Measurements from ENCODE around the gene PYM1.
"Not testable (repeated sequence)": the region's sequence is repeated elsewhere in the genome, so short reads cannot be mapped to it uniquely, and the experiment has no call there.

PYM1 gene

DNA sequence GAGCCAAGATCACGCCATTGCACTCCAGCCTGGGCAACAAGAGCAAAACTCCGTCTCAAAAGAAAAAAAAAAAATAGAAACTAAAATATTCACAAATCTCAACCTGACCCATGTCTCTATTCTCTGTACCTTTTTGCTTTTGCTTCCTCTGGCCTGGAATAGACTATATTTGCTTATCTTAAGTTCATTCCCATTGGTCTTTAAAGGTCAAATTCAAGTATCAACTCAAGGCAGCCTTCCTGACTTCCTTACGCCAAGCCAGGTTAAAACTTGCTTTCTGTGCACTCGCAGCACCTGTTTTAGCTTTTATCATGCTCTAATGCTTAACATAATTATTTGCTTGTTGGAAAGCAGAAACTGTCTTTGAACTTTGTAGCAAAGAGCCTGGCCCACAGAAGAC is 14.8 kb downstream of the PYM1 start:
- no peak for DNase-seq (ENCODE audit: low spot score)
- no peaks in the 10 kb centered on the region for H3K9me3 Mint-ChIP-seq
- H3K36me3 Mint-ChIP-seq (ENCODE audit: low read depth) = peaks cover 26% of the 10 kb centered on the region
- H3K4me3 Mint-ChIP-seq = no peak overlapping the region
- peaks cover 27% of the 10 kb centered on the region for H3K4me1 Mint-ChIP-seq (ENCODE audit: low read depth)
- no peak overlapping the region for H3K27ac Mint-ChIP-seq
- no peaks in the 10 kb centered on the region for H3K27me3 Mint-ChIP-seq (ENCODE audit: low read depth)

DNA sequence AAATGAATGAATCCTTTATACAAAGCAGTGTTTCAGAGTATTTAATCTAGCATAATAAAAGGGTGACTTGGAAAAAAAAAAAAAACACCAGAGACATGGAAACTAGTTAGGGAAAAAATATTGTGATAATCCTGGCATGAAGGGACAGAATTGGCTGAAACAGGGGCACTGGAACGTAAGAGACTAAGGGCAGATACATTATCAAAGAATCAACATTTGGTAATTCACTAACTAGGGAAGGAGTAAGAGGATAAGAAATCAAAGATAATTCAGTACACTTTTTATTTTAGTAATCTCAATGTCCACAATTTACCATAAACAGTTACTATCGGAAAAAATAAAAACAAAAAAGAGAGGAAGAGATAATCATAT is 18.2 kb downstream of the PYM1 start:
- Mint-ChIP-seq H3K9me3 (no peaks in the 10 kb centered on the region), H3K36me3 (ENCODE audit: low read depth) (peaks cover 16% of the 10 kb centered on the region), H3K27me3 (ENCODE audit: low read depth) (no peaks in the 10 kb centered on the region), H3K4me3 (no peak overlapping the region), H3K27ac (peak overlapping the region; percentile 18), H3K4me1 (ENCODE audit: low read depth) (peaks cover 16% of the 10 kb centered on the region)
- no peak for DNase-seq (ENCODE audit: low spot score)

DNA sequence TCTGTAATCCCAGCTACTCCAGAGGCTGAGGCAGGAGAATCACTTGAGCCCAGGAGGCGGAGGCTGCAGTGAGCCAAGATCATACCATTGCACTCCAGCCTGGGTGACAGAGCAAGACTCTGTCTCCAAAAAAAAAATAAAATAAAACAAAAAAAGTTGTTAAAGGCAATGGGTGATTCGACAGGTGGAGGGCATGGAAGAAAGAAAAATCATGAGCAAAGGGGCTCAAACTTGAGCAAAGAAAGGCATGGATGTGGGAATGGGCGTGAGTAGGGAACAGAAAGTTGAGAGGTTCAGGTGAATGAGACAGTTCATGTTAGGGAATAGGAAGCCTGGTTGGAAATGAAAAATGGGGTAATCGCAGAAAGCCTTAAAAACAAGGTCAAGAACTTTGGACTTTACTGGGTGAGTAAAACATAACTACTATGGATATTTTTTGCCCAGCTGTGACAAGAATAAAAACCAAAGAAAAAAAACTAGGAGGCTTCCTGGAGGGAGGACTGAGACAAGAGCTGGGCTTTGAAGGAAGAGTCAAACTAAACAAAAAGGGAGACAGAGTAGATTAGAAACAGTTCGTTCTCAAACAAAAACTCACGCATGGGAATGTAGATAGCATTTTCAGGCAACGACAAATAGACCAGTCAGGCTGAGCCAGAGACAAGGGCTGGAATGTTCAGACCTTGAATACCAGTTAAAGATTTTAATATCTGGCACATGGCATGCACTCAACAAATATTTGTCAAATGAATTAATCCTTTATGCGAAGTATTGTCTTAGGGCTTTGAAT is 18.8 kb downstream of the PYM1 start:
- no peaks in the 10 kb centered on the region for H3K27me3 Mint-ChIP-seq (ENCODE audit: low read depth)
- H3K27ac Mint-ChIP-seq = peak overlapping the region; percentile 32
- no peak overlapping the region for H3K4me3 Mint-ChIP-seq

DNA sequence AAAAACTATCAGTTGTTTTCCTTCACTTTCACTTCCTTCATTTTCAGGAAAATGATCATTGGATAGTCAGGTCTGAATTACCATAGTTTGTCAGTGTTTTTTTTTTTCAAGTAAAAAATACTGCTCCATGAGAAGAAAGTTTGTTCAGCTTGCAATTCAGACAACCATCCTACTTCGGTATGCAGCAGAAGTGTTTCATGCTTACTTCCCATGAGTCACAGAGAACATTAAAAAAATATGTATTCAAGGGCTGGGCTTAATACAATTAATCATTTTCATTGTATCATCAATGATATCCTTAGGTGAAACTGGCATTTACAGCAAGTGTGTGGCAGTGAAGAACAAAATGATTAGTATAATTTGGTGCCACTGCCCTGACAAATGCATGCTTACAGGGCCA is 21.6 kb downstream of the PYM1 start:
- Mint-ChIP-seq H3K27me3 (ENCODE audit: low read depth) (no peaks in the 10 kb centered on the region), H3K27ac (no peak overlapping the region), H3K36me3 (ENCODE audit: low read depth) (peaks cover 22% of the 10 kb centered on the region), H3K4me1 (ENCODE audit: low read depth) (peaks cover 2% of the 10 kb centered on the region), H3K9me3 (no peaks in the 10 kb centered on the region), H3K4me3 (no peak overlapping the region)
- DNase-seq (ENCODE audit: low spot score) = no peak

More for the DNA sequence above, 18.8 kb downstream of the PYM1 start:
- Mint-ChIP-seq H3K4me1 (ENCODE audit: low read depth) (peaks cover 11% of the 10 kb centered on the region), H3K36me3 (ENCODE audit: low read depth) (peaks cover 12% of the 10 kb centered on the region), H3K9me3 (no peaks in the 10 kb centered on the region)
- no peak for DNase-seq (ENCODE audit: low spot score)

DNA sequence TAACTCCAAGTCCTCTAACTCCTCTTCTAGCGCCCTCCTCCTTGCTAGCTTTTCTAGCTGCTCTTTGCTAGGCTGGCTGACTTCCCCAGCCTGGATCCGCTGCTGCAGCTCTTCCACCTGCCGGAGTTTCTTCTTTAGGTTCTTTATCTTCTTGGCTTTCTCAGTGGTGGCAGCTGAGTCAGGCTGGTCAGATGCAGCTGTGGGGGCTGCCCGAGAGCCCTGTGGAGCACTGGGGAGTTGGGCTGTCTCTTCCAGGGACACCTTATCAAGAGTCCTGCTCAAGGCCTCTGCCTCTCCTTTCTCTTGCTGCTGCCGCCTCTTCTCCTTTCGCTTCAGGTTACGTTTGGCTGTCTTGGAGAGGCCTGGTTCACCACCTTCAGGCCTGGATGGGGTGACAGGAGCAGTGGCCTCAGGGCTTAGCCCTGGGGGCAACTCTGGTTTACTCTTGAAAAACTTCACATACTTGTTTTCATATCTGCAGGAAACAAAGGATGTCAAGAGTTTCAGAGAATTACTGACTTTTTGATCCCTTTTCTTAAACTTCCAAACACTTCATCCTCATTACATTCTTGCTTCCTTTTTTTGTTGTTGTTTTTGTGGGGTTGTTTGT is 25.7 kb downstream of the PYM1 start:
- Mint-ChIP-seq H3K36me3 (ENCODE audit: low read depth) (peaks cover 26% of the 10 kb centered on the region), H3K27me3 (ENCODE audit: low read depth) (no peaks in the 10 kb centered on the region), H3K9me3 (no peaks in the 10 kb centered on the region), H3K4me3 (no peak overlapping the region), H3K27ac (no peak overlapping the region), H3K4me1 (ENCODE audit: low read depth) (peaks cover 5% of the 10 kb centered on the region)
- no peak for DNase-seq (ENCODE audit: low spot score)

DNA sequence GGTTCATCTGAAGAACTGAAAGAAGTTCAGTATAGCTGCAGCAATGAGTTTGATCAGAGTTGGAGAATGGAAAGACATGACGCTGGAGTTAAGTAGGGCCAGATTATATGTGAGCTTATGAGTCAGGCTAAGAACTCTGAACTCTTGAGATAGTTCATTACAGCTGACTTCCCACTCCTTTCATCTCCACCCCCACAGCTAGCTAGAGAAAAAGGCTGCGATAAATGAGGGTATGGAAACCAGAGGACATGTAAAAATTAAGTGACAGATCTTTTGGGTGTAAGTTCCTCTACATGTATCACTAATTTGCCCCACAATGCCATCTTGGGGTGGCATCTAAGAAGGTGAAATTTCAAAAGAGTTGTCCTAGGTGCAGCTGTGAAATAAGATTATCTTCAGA is 28.6 kb downstream of the PYM1 start:
- Mint-ChIP-seq H3K4me3 (no peak overlapping the region), H3K9me3 (no peaks in the 10 kb centered on the region), H3K27me3 (ENCODE audit: low read depth) (no peaks in the 10 kb centered on the region), H3K4me1 (ENCODE audit: low read depth) (peaks cover 5% of the 10 kb centered on the region), H3K27ac (peak overlapping the region; percentile 3), H3K36me3 (ENCODE audit: low read depth) (peaks cover 26% of the 10 kb centered on the region)
- peak; percentile 27 for DNase-seq (ENCODE audit: low spot score)

DNA sequence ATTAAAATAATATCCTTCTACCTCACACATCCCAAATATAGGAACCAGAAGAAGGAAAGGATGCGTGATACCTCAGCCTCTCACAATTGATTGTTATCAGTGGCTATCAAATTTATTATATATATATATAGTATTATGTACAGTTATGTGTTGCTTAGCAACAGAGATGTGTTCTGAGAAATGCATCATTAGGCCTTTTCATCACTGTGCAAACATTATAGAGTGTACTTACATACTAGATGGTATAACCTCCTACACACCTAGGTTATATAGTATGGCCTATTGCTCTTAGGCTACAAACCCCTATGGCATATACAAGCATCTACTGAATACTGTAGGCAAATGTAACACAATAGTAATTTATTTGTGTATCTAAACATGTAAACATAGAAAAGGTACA is 34.0 kb downstream of the PYM1 start:
- DNase-seq (ENCODE audit: low spot score) = no peak
- Mint-ChIP-seq H3K27ac (no peak overlapping the region), H3K4me3 (no peak overlapping the region), H3K27me3 (ENCODE audit: low read depth) (no peaks in the 10 kb centered on the region), H3K4me1 (ENCODE audit: low read depth) (no peaks in the 10 kb centered on the region), H3K36me3 (ENCODE audit: low read depth) (peaks cover 2% of the 10 kb centered on the region), H3K9me3 (no peaks in the 10 kb centered on the region)

DNA sequence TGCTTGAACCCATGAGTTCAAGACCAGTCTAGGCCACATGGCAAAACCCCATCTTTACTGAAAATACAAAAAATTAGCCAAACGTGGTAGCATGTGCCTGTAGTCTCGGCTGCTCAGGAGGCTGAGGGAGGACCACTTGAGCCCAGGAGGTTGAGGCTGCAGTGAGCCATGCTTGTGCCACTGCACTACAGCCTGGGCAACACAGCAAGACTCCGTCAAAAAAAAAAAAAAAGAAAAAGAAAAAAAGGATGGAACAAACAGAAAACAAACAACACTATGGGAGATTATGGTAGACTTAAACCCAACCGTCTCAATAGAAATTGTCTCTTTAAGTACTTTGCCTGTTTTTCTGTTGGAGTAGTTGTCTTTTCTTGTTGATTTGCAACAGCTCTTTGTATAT is 36.4 kb downstream of the PYM1 start:
- no peaks in the 10 kb centered on the region for H3K36me3 Mint-ChIP-seq (ENCODE audit: low read depth)
- no peak for DNase-seq (ENCODE audit: low spot score)
- H3K27ac Mint-ChIP-seq = no peak overlapping the region
- peaks cover 3% of the 10 kb centered on the region for H3K27me3 Mint-ChIP-seq (ENCODE audit: low read depth)
- no peak overlapping the region for H3K4me3 Mint-ChIP-seq
- H3K9me3 Mint-ChIP-seq = no peaks in the 10 kb centered on the region
- no peaks in the 10 kb centered on the region for H3K4me1 Mint-ChIP-seq (ENCODE audit: low read depth)

DNA sequence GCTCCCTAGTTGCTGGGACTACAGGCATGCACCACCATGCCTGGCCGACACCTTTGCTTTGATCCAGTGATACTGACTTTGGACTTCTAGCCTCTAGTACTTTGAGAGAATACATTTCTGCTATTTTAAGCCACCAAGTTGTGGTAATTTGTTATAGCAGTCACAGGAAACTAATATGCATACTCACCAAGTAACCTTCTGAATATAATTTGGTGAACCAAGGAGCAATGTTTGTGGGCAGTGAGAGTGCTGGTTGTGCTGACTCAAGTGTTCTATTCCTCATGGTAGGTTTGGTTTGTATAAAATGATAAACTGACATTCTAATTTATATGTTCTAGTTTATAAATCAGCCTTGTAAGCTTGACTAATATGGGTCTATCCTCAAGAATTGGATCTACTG is 42.6 kb downstream of the PYM1 start:
- Mint-ChIP-seq H3K27ac (no peak overlapping the region), H3K4me1 (ENCODE audit: low read depth) (peaks cover 12% of the 10 kb centered on the region), H3K27me3 (ENCODE audit: low read depth) (peaks cover 3% of the 10 kb centered on the region)

DNA sequence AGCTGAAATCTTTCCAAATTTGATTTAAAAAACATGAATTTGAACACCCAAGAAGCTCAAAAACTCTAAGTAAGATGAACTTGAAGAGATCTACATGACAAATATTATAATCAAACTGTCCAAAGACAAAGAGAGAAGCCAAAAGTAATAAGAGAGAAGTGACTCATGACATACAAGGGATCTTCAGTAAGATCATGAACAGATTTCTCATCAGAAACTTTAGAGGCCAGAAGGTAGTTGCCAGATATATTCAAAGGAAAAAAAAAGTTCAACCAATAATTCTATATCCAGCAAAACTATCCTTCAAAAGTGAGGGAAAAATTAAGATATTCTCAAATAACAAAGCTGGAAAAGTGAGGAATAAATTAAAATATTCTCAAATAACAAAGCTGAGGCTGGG is 49.9 kb downstream of the PYM1 start:
- H3K36me3 Mint-ChIP-seq (ENCODE audit: low read depth) = peaks cover 7% of the 10 kb centered on the region
- H3K4me3 Mint-ChIP-seq = no peak overlapping the region
- peaks cover 5% of the 10 kb centered on the region for H3K4me1 Mint-ChIP-seq (ENCODE audit: low read depth)
- DNase-seq (ENCODE audit: low spot score) = no peak
- peaks cover 9% of the 10 kb centered on the region for H3K9me3 Mint-ChIP-seq
- no peak overlapping the region for H3K27ac Mint-ChIP-seq
- H3K27me3 Mint-ChIP-seq (ENCODE audit: low read depth) = no peaks in the 10 kb centered on the region

More for the DNA sequence above, 42.6 kb downstream of the PYM1 start:
- Mint-ChIP-seq H3K36me3 (ENCODE audit: low read depth) (no peaks in the 10 kb centered on the region), H3K4me3 (no peak overlapping the region), H3K9me3 (no peaks in the 10 kb centered on the region)
- DNase-seq (ENCODE audit: low spot score) = no peak

DNA sequence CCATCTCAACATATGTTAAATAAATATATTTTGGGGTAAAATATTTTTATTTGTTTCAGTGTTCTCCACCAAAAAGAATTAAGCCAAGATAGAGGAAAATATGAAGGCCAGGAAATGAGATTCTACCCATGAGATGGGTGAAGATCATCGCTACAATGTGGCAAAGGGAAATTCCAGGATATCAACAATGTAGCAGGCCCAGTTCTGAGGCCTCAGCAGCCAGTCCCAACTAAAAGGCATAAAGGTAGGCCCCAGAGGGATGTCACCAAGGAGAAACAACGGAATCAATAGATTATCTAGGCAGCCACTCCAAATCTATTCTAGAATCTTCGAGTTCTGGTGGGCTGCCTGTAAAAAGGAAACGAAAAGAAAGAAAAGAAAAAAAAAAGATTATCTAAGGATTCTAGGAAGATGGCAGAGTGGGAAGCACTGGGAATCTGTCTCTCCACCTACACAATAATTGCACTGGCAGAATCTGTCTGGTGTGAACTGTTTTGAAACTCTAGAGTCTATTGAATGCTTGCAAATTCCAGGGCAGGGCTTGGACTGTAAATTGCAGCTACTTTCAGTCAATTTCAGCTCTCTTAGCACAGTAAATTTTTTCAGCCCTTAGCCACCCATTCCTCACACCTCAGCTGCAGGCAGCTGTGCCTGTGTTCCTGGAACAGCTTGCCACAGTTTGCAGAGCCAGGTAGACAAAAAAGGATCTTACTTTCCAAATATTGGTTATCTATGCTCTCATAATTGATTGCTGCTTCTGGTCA is 51.8 kb downstream of the PYM1 start:
- Mint-ChIP-seq H3K9me3 (peaks cover 9% of the 10 kb centered on the region), H3K4me1 (ENCODE audit: low read depth) (peaks cover 2% of the 10 kb centered on the region), H3K36me3 (ENCODE audit: low read depth) (peaks cover 7% of the 10 kb centered on the region), H3K4me3 (no peak overlapping the region), H3K27ac (no peak overlapping the region), H3K27me3 (ENCODE audit: low read depth) (no peaks in the 10 kb centered on the region)
- no peak for DNase-seq (ENCODE audit: low spot score)

DNA sequence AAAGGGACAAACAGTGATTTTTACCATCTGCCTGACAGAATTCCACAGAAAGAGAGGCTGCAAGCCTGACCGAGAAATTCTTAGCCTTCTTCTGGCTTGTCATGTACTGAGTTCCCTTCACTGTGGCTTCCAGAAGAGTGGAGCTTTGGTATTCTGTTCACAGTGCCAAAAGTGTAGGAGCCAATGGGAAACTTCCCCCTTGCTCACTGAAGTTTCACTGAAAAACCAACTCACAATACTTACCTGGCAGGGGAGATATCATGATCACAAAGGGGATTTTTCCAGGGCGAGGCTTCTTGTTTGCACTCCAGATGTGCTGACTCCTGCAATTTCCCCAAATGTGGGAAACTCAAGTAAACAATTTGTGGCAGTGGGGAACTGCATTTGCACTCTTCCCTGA is 53.3 kb downstream of the PYM1 start:
- no peak overlapping the region for H3K4me3 Mint-ChIP-seq
- peaks cover 9% of the 10 kb centered on the region for H3K9me3 Mint-ChIP-seq
- H3K4me1 Mint-ChIP-seq (ENCODE audit: low read depth) = no peaks in the 10 kb centered on the region
- no peaks in the 10 kb centered on the region for H3K27me3 Mint-ChIP-seq (ENCODE audit: low read depth)
- no peak overlapping the region for H3K27ac Mint-ChIP-seq
- DNase-seq (ENCODE audit: low spot score) = no peak
- peaks cover 7% of the 10 kb centered on the region for H3K36me3 Mint-ChIP-seq (ENCODE audit: low read depth)

DNA sequence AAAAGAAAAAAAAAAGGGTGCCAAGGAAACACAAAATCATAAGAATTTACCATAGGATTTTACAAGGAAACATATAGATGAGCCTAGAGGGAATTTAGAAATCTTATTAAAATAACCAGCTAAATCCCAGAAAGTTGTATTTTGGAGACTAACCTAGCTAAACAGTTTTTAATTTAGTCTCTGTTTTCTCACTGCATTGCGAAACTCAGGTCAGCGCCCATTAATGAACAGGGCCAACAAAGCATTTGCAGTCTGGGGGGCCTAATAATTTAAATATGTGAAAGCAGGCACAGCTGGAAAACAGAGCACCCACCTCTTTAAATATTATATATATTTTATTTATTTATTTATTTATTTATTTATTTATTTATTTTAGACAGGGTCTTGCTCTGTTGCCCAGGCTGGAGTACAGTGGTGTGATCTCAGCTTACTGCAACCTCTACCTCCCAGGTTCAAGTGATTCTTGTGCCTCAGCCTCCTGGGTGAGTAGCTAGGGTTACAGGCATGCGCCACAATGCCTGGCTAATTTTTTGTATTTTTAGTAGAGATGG is 61.2 kb downstream of the PYM1 start:
- not testable (repeated sequence) for H3K9me3 Mint-ChIP-seq; H3K27ac Mint-ChIP-seq; H3K4me3 Mint-ChIP-seq; H3K4me1 Mint-ChIP-seq (ENCODE audit: low read depth); H3K36me3 Mint-ChIP-seq (ENCODE audit: low read depth); DNase-seq (ENCODE audit: low spot score); H3K27me3 Mint-ChIP-seq (ENCODE audit: low read depth)

DNA sequence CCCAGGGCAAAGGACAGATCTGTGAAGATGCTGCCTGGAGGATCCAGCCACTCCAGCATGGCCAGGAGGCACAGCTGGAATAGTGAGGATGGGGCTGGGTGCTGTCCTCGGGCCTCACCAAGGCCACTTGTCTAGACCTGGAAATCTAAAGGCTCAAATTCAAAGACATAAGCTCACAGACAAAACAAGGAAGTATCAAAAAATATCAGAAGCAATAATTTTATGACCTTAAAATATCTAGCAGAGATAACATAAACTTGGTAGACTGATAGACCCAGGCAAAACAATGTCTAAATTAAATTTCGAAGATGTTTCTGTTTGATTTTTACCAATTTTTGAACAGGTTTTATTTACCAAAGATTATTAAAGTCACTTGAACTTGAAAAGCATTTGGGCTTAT is 62.4 kb downstream of the PYM1 start:
- Mint-ChIP-seq H3K27me3 (ENCODE audit: low read depth) (no peaks in the 10 kb centered on the region), H3K27ac (no peak overlapping the region), H3K36me3 (ENCODE audit: low read depth) (no peaks in the 10 kb centered on the region), H3K4me1 (ENCODE audit: low read depth) (no peaks in the 10 kb centered on the region), H3K4me3 (no peak overlapping the region), H3K9me3 (peaks cover 4% of the 10 kb centered on the region)
- DNase-seq (ENCODE audit: low spot score) = no peak

Data from T-helper 2 cell treated with Interferon-gamma antibody and Interleukin-4, amounts not matched to agents 5 μg/mL and 100 μg/mL, for 36 hours (primary cell).